Smooth muscle cell (in vitro differentiated cells): ENCODE data around the gene CCDC170. TPM values are rescaled to one million over a fixed set of nuclear protein-coding genes. Genes with fewer than 3 reads are reported as not detected.

Experiments used
- DNase-seq: peaks from one replicate; lab custom pipeline; 2025; ENCODE audit not compliant: unreplicated experiment; lab: John Stamatoyannopoulos, UW
- H2AFZ ChIP-seq: fragments of 200-600 bp; sonication (generic); 2 replicates; pipeline ENCODE4 v1.6.0; 2016; ENCODE audit warnings: antibody characterized with exemption, low read depth, mild to moderate bottlenecking
- H3F3A ChIP-seq: fragments of 200-600 bp; sonication (generic); 2 replicates; pipeline ENCODE4 v1.6.0; 2017; ENCODE audit warnings: antibody characterized with exemption, low read depth
- H3K27ac ChIP-seq: fragments of 200-600 bp; sonication (generic); 2 replicates; pipeline ENCODE4 v1.5.1; 2016; ENCODE audit warnings: low read depth, mild to moderate bottlenecking
- H3K27me3 ChIP-seq: fragments of 200-600 bp; sonication (generic); 2 replicates; pipeline ENCODE4 v1.6.1; 2016; ENCODE audit warnings: low read depth, mild to moderate bottlenecking
- H3K36me3 ChIP-seq: fragments of 200-600 bp; sonication (generic); 2 replicates; pipeline ENCODE4 v1.5.1; 2016; ENCODE audit warnings: low read depth
- H3K4me1 ChIP-seq: fragments of 200-600 bp; sonication (generic); 2 replicates; pipeline ENCODE4 v1.5.1; 2016; ENCODE audit warnings: low read depth
- H3K4me2 ChIP-seq: fragments of 200-600 bp; sonication (generic); 2 replicates; pipeline ENCODE4 v1.6.0; 2016; ENCODE audit warnings: mild to moderate bottlenecking
- H3K4me3 ChIP-seq: fragments of 200-600 bp; sonication (generic); 2 replicates; pipeline ENCODE4 v1.5.1; 2016; ENCODE audit warnings: mild to moderate bottlenecking
- H3K79me2 ChIP-seq: fragments of 200-600 bp; sonication (generic); 2 replicates; pipeline ENCODE4 v1.6.0; 2016; ENCODE audit warnings: low read depth, mild to moderate bottlenecking
- H3K9ac ChIP-seq: fragments of 200-600 bp; sonication (generic); 2 replicates; pipeline ENCODE4 v1.6.0; 2016; ENCODE audit warnings: low read depth
- H3K9me3 ChIP-seq: fragments of 200-600 bp; sonication (generic); replicated peaks from 2 replicates; pipeline ENCODE4 v1.5.1; 2016; ENCODE audit warnings: low read depth
- H4K20me1 ChIP-seq: fragments of 200-600 bp; sonication (generic); 2 replicates; pipeline ENCODE4 v1.6.0; 2016; ENCODE audit warnings: low read depth
- WGBS: methylation state at CpG from one replicate; pipeline ENCODE4 v1.1.7; 2016; ENCODE audit warnings: low lambda C conversion rate; 5-methylcytosine and 5-hydroxymethylcytosine counted together
- polyA plus RNA-seq: library from polyadenylated mRNA; unstranded; fragments of >200 nt; fragmentation: Nextera tagmentation; extraction: Ambion mirVana; gene quantifications from 2 replicates; pipeline ENCODE4 v1.2.1, GENCODE V29; 2016
- small RNA-seq: library from RNA; depleted of rRNA; stranded (forward); fragments of <200 nt; gene quantifications from one replicate; pipeline ENCODE3, GENCODE V24; 2014
- total RNA-seq: library from RNA; depleted of rRNA; stranded (reverse); fragments of >200 nt; gene quantifications from 2 replicates; pipeline ENCODE4 v1.2.3, GENCODE V29; 2014
- TF ChIP-seq, protein P1 (sequence below): fragments of 200-600 bp; sonication (generic); IDR thresholded peaks from 2 replicates; pipeline ENCODE4 v1.5.1; 2017; ENCODE audit warnings: borderline replicate concordance, mild to moderate bottlenecking, antibody characterized with exemption; ENCODE audit not compliant: insufficient read depth, poor library complexity, severe bottlenecking

The CCDC170 gene
- total and polyA plus RNA-seq, 2 experiments from 2014 or later, result 0.27 to 0.63 TPM

DNA sequence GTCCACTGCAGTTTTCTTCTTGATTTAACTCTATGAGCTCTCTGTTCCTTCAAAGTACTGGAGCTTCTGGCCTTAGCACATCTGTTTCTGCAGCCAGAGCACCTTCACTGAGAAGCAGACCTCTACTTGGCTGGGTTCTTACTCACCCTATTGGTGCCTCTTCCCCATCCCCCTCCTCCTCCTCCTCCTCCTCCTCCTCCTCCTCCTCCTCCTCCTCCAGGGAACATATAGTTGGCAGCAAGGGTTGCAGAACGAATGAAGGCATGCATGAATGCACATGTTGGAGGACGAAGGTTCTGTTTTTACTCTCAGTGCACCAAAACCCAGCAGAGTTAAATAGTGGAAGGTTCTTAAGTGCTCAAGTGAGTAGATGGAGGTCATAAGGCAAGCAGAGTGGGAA lies 172.7 kb downstream of the CCDC170 start:
- WGBS, result 100% methylated on average over 2 of the region's 2 CpGs
- no peaks in the 10 kb centered on the region for H3F3A ChIP-seq
- H3K27me3 ChIP-seq, result peaks cover 4% of the 10 kb centered on the region
- H3K4me2 ChIP-seq, result no peak overlapping the region
- no peaks in the 10 kb centered on the region for H3K36me3 ChIP-seq
- no peaks in the 10 kb centered on the region for H3K79me2 ChIP-seq
- H4K20me1 ChIP-seq, result no peaks in the 10 kb centered on the region
- TF ChIP-seq, protein P1, sequence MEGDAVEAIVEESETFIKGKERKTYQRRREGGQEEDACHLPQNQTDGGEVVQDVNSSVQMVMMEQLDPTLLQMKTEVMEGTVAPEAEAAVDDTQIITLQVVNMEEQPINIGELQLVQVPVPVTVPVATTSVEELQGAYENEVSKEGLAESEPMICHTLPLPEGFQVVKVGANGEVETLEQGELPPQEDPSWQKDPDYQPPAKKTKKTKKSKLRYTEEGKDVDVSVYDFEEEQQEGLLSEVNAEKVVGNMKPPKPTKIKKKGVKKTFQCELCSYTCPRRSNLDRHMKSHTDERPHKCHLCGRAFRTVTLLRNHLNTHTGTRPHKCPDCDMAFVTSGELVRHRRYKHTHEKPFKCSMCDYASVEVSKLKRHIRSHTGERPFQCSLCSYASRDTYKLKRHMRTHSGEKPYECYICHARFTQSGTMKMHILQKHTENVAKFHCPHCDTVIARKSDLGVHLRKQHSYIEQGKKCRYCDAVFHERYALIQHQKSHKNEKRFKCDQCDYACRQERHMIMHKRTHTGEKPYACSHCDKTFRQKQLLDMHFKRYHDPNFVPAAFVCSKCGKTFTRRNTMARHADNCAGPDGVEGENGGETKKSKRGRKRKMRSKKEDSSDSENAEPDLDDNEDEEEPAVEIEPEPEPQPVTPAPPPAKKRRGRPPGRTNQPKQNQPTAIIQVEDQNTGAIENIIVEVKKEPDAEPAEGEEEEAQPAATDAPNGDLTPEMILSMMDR, result no peak
- no peak overlapping the region for H3K4me3 ChIP-seq
- H3K4me1 ChIP-seq, result no peaks in the 10 kb centered on the region
- no peak for DNase-seq
- H3K9me3 ChIP-seq, result no peaks in the 10 kb centered on the region
- no peak overlapping the region for H3K9ac ChIP-seq
- H3K27ac ChIP-seq, result no peak overlapping the region
- no peak overlapping the region for H2AFZ ChIP-seq

DNA sequence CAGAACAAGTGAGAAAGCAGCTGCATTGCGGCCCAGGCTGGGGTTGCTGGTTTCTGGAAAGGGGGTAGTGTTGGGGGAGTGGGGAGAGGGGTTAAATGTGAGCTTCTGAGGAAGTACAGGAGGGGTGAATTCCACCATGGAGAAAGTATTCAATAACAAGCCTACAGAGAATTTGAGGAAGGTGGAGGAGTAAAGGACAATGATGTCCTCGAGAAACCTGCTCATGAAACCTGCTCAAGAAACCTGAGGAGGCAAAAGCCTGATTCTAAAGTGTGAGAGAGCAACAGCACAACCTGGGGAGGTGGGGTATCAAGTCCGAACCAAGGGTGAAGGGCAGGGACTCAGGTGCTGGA lies 175.4 kb downstream of the CCDC170 start:
- Histone ChIP-seq H3K27me3 (peaks cover 4% of the 10 kb centered on the region), H4K20me1 (no peaks in the 10 kb centered on the region), H3K9me3 (no peaks in the 10 kb centered on the region), H3F3A (no peaks in the 10 kb centered on the region), H3K27ac (no peak overlapping the region), H3K9ac (no peak overlapping the region), H3K79me2 (no peaks in the 10 kb centered on the region), H3K4me3 (no peak overlapping the region), H3K4me1 (no peaks in the 10 kb centered on the region), H3K36me3 (no peaks in the 10 kb centered on the region), H2AFZ (no peak overlapping the region), H3K4me2 (no peak overlapping the region)
- WGBS, result 95% methylated on average over 3 of the region's 3 CpGs
- TF ChIP-seq, protein P1, result no peak
- no peak for DNase-seq

DNA sequence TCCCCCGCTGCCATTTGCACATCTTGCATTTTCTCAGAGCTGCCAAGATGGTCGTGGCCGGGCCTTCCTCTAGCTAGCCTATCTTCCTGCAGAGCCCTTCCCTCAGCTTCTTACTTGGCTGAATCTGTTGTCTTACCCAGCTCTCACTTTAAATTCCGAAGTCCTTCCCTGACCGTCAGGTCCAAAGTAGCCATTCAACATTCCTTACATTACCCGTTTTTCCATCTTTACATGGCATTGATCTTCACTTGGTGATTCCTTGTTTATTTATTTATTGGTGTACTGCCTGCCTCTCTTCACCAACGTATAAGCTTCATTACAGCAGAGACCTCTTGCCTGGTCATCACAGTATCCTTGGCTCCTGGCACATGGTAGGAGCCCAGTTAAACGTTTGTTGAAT lies 176.3 kb downstream of the CCDC170 start:
- H3K4me1 ChIP-seq, result no peaks in the 10 kb centered on the region
- no peaks in the 10 kb centered on the region for H3K27me3 ChIP-seq
- H3K9ac ChIP-seq, result no peak overlapping the region
- H3K27ac ChIP-seq, result no peak overlapping the region
- no peak overlapping the region for H2AFZ ChIP-seq
- H3K4me3 ChIP-seq, result no peak overlapping the region
- TF ChIP-seq, protein P1, result no peak
- no peak for DNase-seq
- 87% methylated on average over 8 of the region's 8 CpGs for WGBS
- H3K4me2 ChIP-seq, result no peak overlapping the region
- H3K9me3 ChIP-seq, result no peaks in the 10 kb centered on the region
- H3K36me3 ChIP-seq, result no peaks in the 10 kb centered on the region
- no peaks in the 10 kb centered on the region for H4K20me1 ChIP-seq
- H3F3A ChIP-seq, result no peaks in the 10 kb centered on the region
- H3K79me2 ChIP-seq, result no peaks in the 10 kb centered on the region

Small RNA genes lying within 50 kb of the gene (small RNA-seq; reads per million reads assigned to genes)
- gene RNU6-813P, result not detected

Other genes with a start within 250 kb of the CCDC170 start
- 10.7 and 15.1 TPM in 2 replicates for gene ZBTB2, start 102.5 kb upstream of the CCDC170 start, total RNA-seq
- gene ZBTB2, start 102.5 kb upstream of the CCDC170 start, polyA plus RNA-seq, result 4.1 and 7.1 TPM in 2 replicates
- 22.0 and 27.9 TPM in 2 replicates for gene RMND1, start 41.9 kb upstream of the CCDC170 start, total RNA-seq
- gene RMND1, start 41.9 kb upstream of the CCDC170 start, polyA plus RNA-seq, result 13.0 and 16.2 TPM in 2 replicates